Fibroblast of lung (primary cell): ENCODE data around the gene C11orf58. TPM values are rescaled to one million over a fixed set of nuclear protein-coding genes. Genes with fewer than 3 reads are reported as not detected.

Experiments used
- DNase-seq, 2 donors: peaks; one replicate each; pipeline versions ENCODE4 v3.0.0 to v3.0.0-alpha.2; 2010; ENCODE audit warnings: low read depth in 2 of 2
- H2AFZ ChIP-seq: 2 replicates; pipeline ENCODE4 v1.5.1; 2012; ENCODE audit warnings: low read length, control low read depth, inconsistent platforms
- H3K27ac ChIP-seq: 2 replicates; pipeline ENCODE4 v1.5.1; 2011; ENCODE audit warnings: low read length, control low read depth; ENCODE audit not compliant: insufficient read depth
- H3K27me3 ChIP-seq: 2 replicates; pipeline ENCODE4 v1.5.1; 2011; ENCODE audit warnings: mild to moderate bottlenecking, low read length; ENCODE audit not compliant: control insufficient read depth, insufficient read depth
- H3K36me3 ChIP-seq: 2 replicates; pipeline ENCODE4 v1.5.1; 2011; ENCODE audit warnings: low read length; ENCODE audit not compliant: control insufficient read depth, insufficient read depth
- H3K4me1 ChIP-seq: 2 replicates; pipeline ENCODE4 v1.5.1; 2011; ENCODE audit warnings: low read length; ENCODE audit not compliant: control insufficient read depth, insufficient read depth; ENCODE audit errors: extremely low read depth
- H3K4me2 ChIP-seq: 2 replicates; pipeline ENCODE4 v1.5.1; 2011; ENCODE audit warnings: low read length, control low read depth; ENCODE audit not compliant: insufficient read depth; ENCODE audit errors: extremely low read depth
- H3K4me3 ChIP-seq, 4 experiments: fragments of 200-600 bp in 1 of 4; sonication (generic) in 1 of 4; replicated peaks in 1 of 4; 2 replicates each; pipeline ENCODE4 v1.5.1; 2011 to 2016; ENCODE audit warnings: low read length in 4 of 4, low read depth in 3 of 4, mild to moderate bottlenecking in 3 of 4, control low read depth in 2 of 4, inconsistent platforms in 1 of 4, mixed read lengths in 1 of 4; ENCODE audit not compliant: insufficient read depth in 1 of 4; ENCODE audit errors: control extremely low read depth in 1 of 4
- H3K79me2 ChIP-seq: 2 replicates; pipeline ENCODE4 v1.5.1; 2012; ENCODE audit warnings: mild to moderate bottlenecking, low read length, inconsistent platforms; ENCODE audit not compliant: control insufficient read depth, insufficient read depth
- H3K9ac ChIP-seq: 2 replicates; pipeline ENCODE4 v1.5.1; 2011; ENCODE audit warnings: mild to moderate bottlenecking, low read length, control low read depth; ENCODE audit not compliant: insufficient read depth
- H3K9me3 ChIP-seq: 2 replicates; pipeline ENCODE4 v1.5.1; 2012; ENCODE audit warnings: low read depth, low read length; ENCODE audit not compliant: control insufficient read depth, insufficient read depth
- H4K20me1 ChIP-seq: 2 replicates; pipeline ENCODE4 v1.5.1; 2011; ENCODE audit warnings: low read length; ENCODE audit not compliant: control insufficient read depth, insufficient read depth; ENCODE audit errors: extremely low read depth
- CTCF ChIP-seq, 2 donors: IDR thresholded peaks in 1 of 2; conservative IDR thresholded peaks in 1 of 2; 1 replicate in 1 of 2; 2 replicates in 1 of 2; pipeline ENCODE4 v1.5.1; 2011 to 2012; ENCODE audit warnings: low read length in 2 of 2, control low read depth in 1 of 2, inconsistent platforms in 1 of 2, low read depth in 1 of 2, mild to moderate bottlenecking in 1 of 2
- EZH2 ChIP-seq: IDR thresholded peaks from 2 replicates; pipeline ENCODE4 v1.5.1; 2012; ENCODE audit warnings: low read length, control low read depth, mild to moderate bottlenecking; ENCODE audit errors: missing control alignments
- polyA plus RNA-seq, 2 donors: library from polyadenylated mRNA; depleted of rRNA in 1 of 2; stranded (reverse) in 1 of 2; unstranded in 1 of 2; fragments of >200 nt; gene quantifications; 2 replicates each; pipeline ENCODE4 v1.2.1, GENCODE V29; 2011 to 2012; ENCODE audit warnings: missing spikeins in 1 of 2
- total RNA-seq: library from RNA; depleted of rRNA; stranded (reverse); fragments of >200 nt; gene quantifications from 2 replicates; pipeline ENCODE4 v1.2.1, GENCODE V29; 2014

Gene C11orf58
- total and polyA plus RNA-seq, 2 donors (not counting 1 experiment from before 2014, with no cell fraction given): 183 to 184 TPM

GRCh38 chr11:16797776-16798175 is 59.3 kb downstream of the C11orf58 start:
- no peaks in the 10 kb centered on the region for H3K27me3 ChIP-seq
- no peak for TF ChIP-seq EZH2
- TF ChIP-seq CTCF (conservative IDR thresholded peaks at IDR 0.05 in 1 of 2, IDR thresholded peaks at IDR 0.05 in 1 of 2; ENCODE audit: low read depth in 1 of 2, low read length in 2 of 2): no peak

GRCh38 chr11:16799221-16799620 is 60.8 kb downstream of the C11orf58 start:
- Histone ChIP-seq H3K79me2 (no peaks in the 10 kb centered on the region), H3K9ac (no peak overlapping the region), H3K27me3 (no peaks in the 10 kb centered on the region), H4K20me1 (no peaks in the 10 kb centered on the region), H3K4me3 (no peak overlapping the region), H3K36me3 (no peaks in the 10 kb centered on the region), H3K4me1 (peaks cover under 1% of the 10 kb centered on the region), H3K4me2 (no peak overlapping the region), H2AFZ (no peak overlapping the region), H3K9me3 (no peaks in the 10 kb centered on the region), H3K27ac (no peak overlapping the region)
- TF ChIP-seq EZH2 (no peak), CTCF (conservative IDR thresholded peaks at IDR 0.05 in 1 of 2, IDR thresholded peaks at IDR 0.05 in 1 of 2; ENCODE audit: low read depth in 1 of 2, low read length in 2 of 2) (no peak)
- DNase-seq: no peak

More at GRCh38 chr11:16797776-16798175, 59.3 kb downstream of the C11orf58 start:
- Histone ChIP-seq H3K4me3 (no peak overlapping the region), H3K9me3 (no peaks in the 10 kb centered on the region), H3K27ac (no peak overlapping the region), H3K9ac (no peak overlapping the region), H2AFZ (no peak overlapping the region), H3K36me3 (no peaks in the 10 kb centered on the region), H4K20me1 (no peaks in the 10 kb centered on the region), H3K79me2 (no peaks in the 10 kb centered on the region), H3K4me1 (no peaks in the 10 kb centered on the region), H3K4me2 (no peak overlapping the region)
- DNase-seq: no peak

- no peak overlapping the region for H3K9ac ChIP-seq
- no peaks in the 10 kb centered on the region for H4K20me1 ChIP-seq
- H3K4me2 ChIP-seq: no peak overlapping the region
- H3K79me2 ChIP-seq: no peaks in the 10 kb centered on the region
- H3K27ac ChIP-seq: no peak overlapping the region
- no peak overlapping the region for H2AFZ ChIP-seq
- DNase-seq: no peak
- no peaks in the 10 kb centered on the region for H3K9me3 ChIP-seq
- TF ChIP-seq CTCF (conservative IDR thresholded peaks at IDR 0.05 in 1 of 2, IDR thresholded peaks at IDR 0.05 in 1 of 2; ENCODE audit: low read depth in 1 of 2, low read length in 2 of 2) (no peak), EZH2 (no peak)
- no peak overlapping the region for H3K4me3 ChIP-seq
- H3K27me3 ChIP-seq: no peaks in the 10 kb centered on the region
- H3K4me1 ChIP-seq: peaks cover 4% of the 10 kb centered on the region
- H3K36me3 ChIP-seq: no peaks in the 10 kb centered on the region
These were observed 61.4 kb downstream of the C11orf58 start for GRCh38 chr11:16799890-16800289.
